ENCODE measurements around the gene TPRN. TPM values are rescaled to one million over a fixed set of nuclear protein-coding genes. Genes with fewer than 3 reads are reported as not detected.

The TPRN gene
- polyA plus RNA-seq, 1 of the 3 experiments (the other 2 are of a cell fraction), result 5.2 TPM

DNA sequence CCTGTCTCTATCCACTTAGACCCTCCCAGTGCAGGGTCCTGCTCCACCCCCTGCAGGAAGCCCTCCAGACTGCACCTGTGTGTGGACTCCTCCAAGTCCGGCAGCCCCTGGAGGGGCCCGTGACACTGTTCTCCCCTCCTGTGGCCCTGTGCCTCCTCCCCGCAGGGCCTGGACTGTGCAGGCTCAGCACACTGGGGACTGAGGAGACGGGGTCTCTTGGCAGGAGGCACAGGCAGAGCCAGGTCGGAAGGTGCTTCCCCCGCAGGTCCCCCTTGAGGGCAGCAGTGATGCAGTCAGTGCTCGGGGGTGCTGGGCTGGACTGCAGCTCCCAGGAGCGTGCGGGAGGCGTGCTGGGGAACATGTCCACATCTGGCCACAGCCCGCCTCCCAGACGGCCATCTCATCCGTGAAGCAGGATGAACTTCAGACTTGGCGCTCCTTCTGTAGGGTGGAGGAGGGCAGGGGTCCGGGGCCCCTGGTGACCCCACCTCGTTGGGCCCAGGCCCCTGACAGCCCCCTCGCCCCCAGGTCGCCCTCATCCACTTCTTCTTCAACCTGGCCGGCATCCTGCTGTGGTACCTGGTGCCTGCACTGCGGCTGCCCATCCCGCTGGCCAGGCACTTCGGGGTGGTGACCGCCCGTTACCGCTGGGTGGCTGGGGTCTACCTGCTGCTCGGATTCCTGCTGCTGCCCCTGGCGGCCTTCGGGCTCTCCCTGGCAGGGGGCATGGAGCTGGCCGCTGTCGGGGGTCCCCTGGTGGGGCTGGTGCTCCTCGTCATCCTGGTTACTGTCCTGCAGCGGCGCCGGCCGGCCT is 35.1 kb upstream of the TPRN start:
- Histone ChIP-seq H3K79me2 (ENCODE audit: insufficient read depth) (peaks cover 27% of the 10 kb centered on the region), H3K9me2 (no peaks in the 10 kb centered on the region), H3F3A (replicated peaks; ENCODE audit: insufficient read depth) (peaks cover 9% of the 10 kb centered on the region), H2AFZ (ENCODE audit: low read depth) (no peak overlapping the region), H3K4me2 (no peak overlapping the region), H3K27ac (ENCODE audit: low read depth in 2 of 2, low read length in 1 of 2) (no peak overlapping the region), H3K27me3 (ENCODE audit: insufficient read depth) (no peaks in the 10 kb centered on the region), H3K9me3 (no peaks in the 10 kb centered on the region), H3K9ac (no peak overlapping the region), H3K4me1 (ENCODE audit: control insufficient read depth in 1 of 2, insufficient read depth in 2 of 2, low read depth in 1 of 2, low read length in 1 of 2) (peaks cover 9 to 22% of the 10 kb centered on the region in 2 experiments; a peak in 2 of 4 replicates), H3K36me3 (replicated peaks in 1 of 2; ENCODE audit: control insufficient read depth in 1 of 2, insufficient read depth in 2 of 2, low read length in 1 of 2) (no peaks in the 10 kb centered on the region), H3K4me3 (ENCODE audit: low read depth in 2 of 2, low read length in 1 of 2) (no peak overlapping the region), H4K20me1 (ENCODE audit: insufficient read depth) (no peaks in the 10 kb centered on the region)
- no peak for DNase-seq
- ChIA-PET CTCF (interaction anchor here (1.0 to 4.5 kb wide), 37 partner anchors 11 to 426 kb away, joined by 3 to 95 read pairs (median 6); partner anchors contain the start of genes ANAPC2, CYSRT1, DPP7 and GRIN1), POLR2A (interaction anchor here (1.0 to 1.3 kb wide), 4 partner anchors 18 to 187 kb away, joined by 3 to 4 read pairs (median 3); partner anchors contain the start of genes EXD3 and NOXA1)
- TF ChIP-seq, protein P1, sequence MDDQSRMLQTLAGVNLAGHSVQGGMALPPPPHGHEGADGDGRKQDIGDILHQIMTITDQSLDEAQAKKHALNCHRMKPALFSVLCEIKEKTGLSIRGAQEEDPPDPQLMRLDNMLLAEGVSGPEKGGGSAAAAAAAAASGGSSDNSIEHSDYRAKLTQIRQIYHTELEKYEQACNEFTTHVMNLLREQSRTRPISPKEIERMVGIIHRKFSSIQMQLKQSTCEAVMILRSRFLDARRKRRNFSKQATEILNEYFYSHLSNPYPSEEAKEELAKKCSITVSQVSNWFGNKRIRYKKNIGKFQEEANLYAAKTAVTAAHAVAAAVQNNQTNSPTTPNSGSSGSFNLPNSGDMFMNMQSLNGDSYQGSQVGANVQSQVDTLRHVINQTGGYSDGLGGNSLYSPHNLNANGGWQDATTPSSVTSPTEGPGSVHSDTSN (IDR thresholded peaks at IDR 0.05), result no peak
- no peak for TF ChIP-seq TEAD4 (IDR thresholded peaks at IDR 0.05; ENCODE audit: borderline replicate concordance, insufficient read depth)
- 89% methylated on average over 7 of the region's 35 CpGs for WGBS (ENCODE audit: low lambda C conversion rate)

DNA sequence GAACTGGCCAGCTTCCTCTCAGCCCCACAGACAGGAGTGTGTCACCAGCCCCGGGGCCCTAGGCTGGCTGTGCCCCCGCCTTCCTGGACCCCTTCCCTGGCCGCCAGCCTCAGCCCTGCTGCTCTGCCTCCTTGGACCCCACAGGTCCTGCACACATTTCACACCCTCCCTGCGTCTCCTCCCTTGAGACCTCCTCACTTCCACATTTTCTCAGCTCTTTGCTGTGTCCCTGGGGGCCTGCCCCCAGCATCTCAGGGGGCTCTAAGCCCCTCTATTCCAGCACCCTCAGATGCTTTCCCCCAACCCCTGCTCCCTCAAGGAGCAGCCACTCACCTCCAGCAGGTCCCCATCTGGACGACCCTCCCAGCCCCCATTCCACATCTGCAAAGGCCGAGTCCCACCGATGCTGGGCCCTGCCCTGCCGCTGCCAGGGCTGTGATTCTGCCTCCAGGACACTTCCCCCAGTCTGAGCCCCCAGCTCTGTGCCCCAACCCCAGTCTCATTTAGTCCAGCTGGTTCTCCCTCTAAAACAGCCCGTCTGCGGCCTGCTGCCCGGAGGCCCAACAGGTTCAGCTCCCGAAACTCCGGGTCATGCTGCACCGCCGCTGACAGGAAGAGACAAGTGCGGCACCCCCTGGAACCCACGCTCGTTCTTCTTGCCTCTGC is 34.4 kb upstream of the TPRN start:
- Histone ChIP-seq H2AFZ (ENCODE audit: low read depth) (no peak overlapping the region), H3K9me2 (no peaks in the 10 kb centered on the region), H3F3A (replicated peaks; ENCODE audit: insufficient read depth) (peaks cover 8% of the 10 kb centered on the region), H3K4me1 (ENCODE audit: control insufficient read depth in 1 of 2, insufficient read depth in 2 of 2, low read depth in 1 of 2, low read length in 1 of 2) (peaks cover 9 to 22% of the 10 kb centered on the region in 2 experiments; a peak in 2 of 4 replicates), H3K9ac (no peak overlapping the region), H3K79me2 (ENCODE audit: insufficient read depth) (peaks cover 27% of the 10 kb centered on the region), H3K27me3 (ENCODE audit: insufficient read depth) (no peaks in the 10 kb centered on the region), H4K20me1 (ENCODE audit: insufficient read depth) (no peaks in the 10 kb centered on the region), H3K36me3 (replicated peaks in 1 of 2; ENCODE audit: control insufficient read depth in 1 of 2, insufficient read depth in 2 of 2, low read length in 1 of 2) (no peaks in the 10 kb centered on the region), H3K4me2 (no peak overlapping the region), H3K9me3 (no peaks in the 10 kb centered on the region), H3K4me3 (ENCODE audit: low read depth in 2 of 2, low read length in 1 of 2) (no peak overlapping the region), H3K27ac (ENCODE audit: low read depth in 2 of 2, low read length in 1 of 2) (no peak overlapping the region)
- WGBS (ENCODE audit: low lambda C conversion rate), result 87% methylated on average over 16 of the region's 18 CpGs
- DNase-seq, result no peak
- CTCF ChIA-PET, result interaction anchor here (1.1 to 4.5 kb wide), 6 partner anchors 10 to 179 kb away, joined by 3 to 95 read pairs (median 4); partner anchors contain the start of genes CYSRT1, DPP7, RNF208 and RNF224
- TF ChIP-seq YY1 (IDR thresholded peaks at IDR 0.05; ENCODE audit: low read depth), result no peak
- TF ChIP-seq, protein P2, sequence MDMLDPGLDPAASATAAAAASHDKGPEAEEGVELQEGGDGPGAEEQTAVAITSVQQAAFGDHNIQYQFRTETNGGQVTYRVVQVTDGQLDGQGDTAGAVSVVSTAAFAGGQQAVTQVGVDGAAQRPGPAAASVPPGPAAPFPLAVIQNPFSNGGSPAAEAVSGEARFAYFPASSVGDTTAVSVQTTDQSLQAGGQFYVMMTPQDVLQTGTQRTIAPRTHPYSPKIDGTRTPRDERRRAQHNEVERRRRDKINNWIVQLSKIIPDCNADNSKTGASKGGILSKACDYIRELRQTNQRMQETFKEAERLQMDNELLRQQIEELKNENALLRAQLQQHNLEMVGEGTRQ (IDR thresholded peaks at IDR 0.05; ENCODE audit: borderline replicate concordance, low read depth, low read length), result no peak
- POLR2A ChIA-PET, result no interaction called here
